ENCODE data around the gene MIEF1.

Gene MIEF1

DNA sequence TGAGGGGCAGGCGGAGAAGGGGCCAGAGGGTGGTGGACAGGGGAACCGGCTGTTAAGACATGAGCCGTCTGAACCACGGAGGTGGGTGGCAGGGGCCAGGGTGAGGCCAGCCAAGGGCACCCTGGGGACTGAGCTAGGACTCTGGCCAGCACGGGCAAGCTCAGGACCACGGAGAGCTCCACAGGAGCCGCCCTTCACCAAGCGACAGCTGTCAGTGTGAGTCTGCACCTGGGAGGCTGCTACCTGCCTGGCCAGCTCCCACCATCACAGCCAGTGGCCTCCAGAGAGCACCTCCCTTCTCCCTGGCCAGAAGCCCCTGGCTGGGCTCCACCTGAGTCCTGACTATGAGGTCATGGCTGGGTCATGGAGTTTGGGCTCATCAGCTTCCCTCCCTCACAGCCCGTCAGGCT is 23.6 kb upstream of the MIEF1 start:
- ChIA-PET CTCF (no interaction called here), POLR2A (interaction anchor here (1.0 to 1.5 kb wide), 4 partner anchors 11 to 159 kb away, joined by 3 to 6 read pairs (median 4); partner anchors contain the start of genes ATF4 and RPL3)
- DNase-seq (ENCODE audit: extremely low spot score) = no peak
- TF ChIP-seq ZNF384 (IDR thresholded peaks at IDR 0.05) = no peak

- ChIA-PET CTCF (no interaction called here), POLR2A (interaction anchor here (1.0 to 1.5 kb wide), 3 partner anchors 11 to 160 kb away, joined by 3 to 6 read pairs (median 4); partner anchors contain the start of genes ATF4 and RPL3)
- DNase-seq (ENCODE audit: extremely low spot score) = no peak
- TF ChIP-seq FOXM1 (IDR thresholded peaks at IDR 0.05; ENCODE audit: borderline replicate concordance) (no peak), BHLHE40 (IDR thresholded peaks at IDR 0.05; ENCODE audit: borderline replicate concordance) (no peak), ELF4 (IDR thresholded peaks at IDR 0.05) (no peak), ARNT (IDR thresholded peaks at IDR 0.05) (no peak), FOXA1 (IDR thresholded peaks at IDR 0.05) (no peak), HDGF (IDR thresholded peaks at IDR 0.05; ENCODE audit: borderline replicate concordance) (no peak), NFRKB (IDR thresholded peaks at IDR 0.05) (no peak)
These were observed 22.8 kb upstream of the MIEF1 start for GRCh38 chr22:39479254-39479653.

DNA sequence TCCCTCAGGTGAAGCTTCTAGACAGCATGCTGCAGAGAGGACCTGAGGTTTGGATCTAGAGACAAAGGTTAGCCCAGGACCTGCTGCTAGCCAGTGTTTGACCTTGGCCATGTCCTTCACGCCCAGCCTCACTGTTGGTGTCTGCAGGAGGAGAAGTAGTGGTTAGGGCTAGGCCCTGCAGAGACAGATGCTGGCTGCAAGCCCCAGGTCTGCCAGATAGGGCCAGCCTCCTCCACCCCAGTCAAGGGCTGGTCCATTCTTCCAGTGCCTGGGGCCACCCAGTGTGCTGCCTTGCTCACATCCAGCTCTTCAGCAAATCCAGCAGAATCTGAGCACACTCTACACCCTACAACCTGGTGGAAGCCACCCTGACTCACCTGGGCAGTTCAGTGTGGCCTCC is 21.5 kb upstream of the MIEF1 start:
- ChIA-PET POLR2A (interaction anchor here (0.7 kb wide), 2 partner anchors 10 to 40 kb away, joined by 3 read pairs; partner anchors contain the start of gene ATF4), CTCF (no interaction called here)
- TF ChIP-seq TARDBP (IDR thresholded peaks at IDR 0.05) = no peak
- no peak for DNase-seq (ENCODE audit: extremely low spot score)

DNA sequence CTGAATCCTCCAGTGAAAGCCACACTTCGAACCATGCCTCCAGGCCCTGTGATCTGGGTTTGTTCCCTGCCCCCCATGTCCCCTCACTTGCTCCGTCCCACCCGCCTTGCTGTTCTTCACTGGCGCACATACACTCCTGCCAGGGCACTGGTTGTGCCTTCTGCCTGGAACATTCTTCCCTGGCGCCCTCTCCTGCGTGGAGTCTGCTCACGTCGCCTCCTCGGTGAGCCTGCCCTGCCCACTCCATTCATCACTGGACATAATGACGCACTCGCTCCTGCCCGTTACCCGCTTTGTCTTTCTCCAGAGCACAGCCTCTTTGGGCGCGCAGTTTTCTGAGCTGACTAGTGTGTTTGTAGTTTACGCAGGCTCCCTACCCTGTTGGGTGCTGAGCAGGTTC is 21.0 kb upstream of the MIEF1 start:
- TF ChIP-seq FOXK2 (IDR thresholded peaks at IDR 0.05) (no peak), TARDBP (IDR thresholded peaks at IDR 0.05) (no peak), NFRKB (IDR thresholded peaks at IDR 0.05) (no peak), ARNT (IDR thresholded peaks at IDR 0.05) (no peak), CTBP1 (IDR thresholded peaks at IDR 0.05; ENCODE audit: borderline replicate concordance) (no peak), HDGF (IDR thresholded peaks at IDR 0.05; ENCODE audit: borderline replicate concordance) (no peak), L3MBTL2 (conservative IDR thresholded peaks at IDR 0.05) (no peak), SP1 (IDR thresholded peaks at IDR 0.05) (no peak), LEF1 (IDR thresholded peaks at IDR 0.05; ENCODE audit: borderline replicate concordance) (no peak)
- POLR2A ChIA-PET = interaction anchor here (1.1 to 1.2 kb wide), 2 partner anchors 9 to 21 kb away, joined by 3 read pairs; partner anchors contain the start of gene MIEF1
- CTCF ChIA-PET = no interaction called here
- no peak for DNase-seq (ENCODE audit: extremely low spot score)

- CTCF ChIA-PET = interaction anchor here (0.6 kb wide), 1 partner anchor 1328 kb away, joined by 4 read pairs; no protein-coding TSS in a partner anchor
- no peak for TF ChIP-seq L3MBTL2 (conservative IDR thresholded peaks at IDR 0.05)
- POLR2A ChIA-PET = interaction anchor here (1.1 to 1.2 kb wide), 2 partner anchors 9 to 21 kb away, joined by 3 read pairs; partner anchors contain the start of gene MIEF1
- no peak for DNase-seq (ENCODE audit: extremely low spot score)
These were observed 20.5 kb upstream of the MIEF1 start for GRCh38 chr22:39481595-39481994.

- ChIA-PET POLR2A (interaction anchor here (0.6 to 1.7 kb wide), 6 partner anchors 15 to 163 kb away, joined by 3 to 10 read pairs (median 4); partner anchors contain the start of genes ATF4, MIEF1 and RPL3), CTCF (interaction anchor here (1.6 kb wide), 1 partner anchor 46 kb away, joined by 4 read pairs; no protein-coding TSS in a partner anchor)
These were observed 19.3 kb upstream of the MIEF1 start for GRCh38 chr22:39482768-39483167.

GRCh38 chr22:39486951-39487825 is 14.9 kb upstream of the MIEF1 start:
- POLR2A ChIA-PET = interaction anchor here (1.1 kb wide), 1 partner anchor 33 kb away, joined by 3 read pairs; the partner anchor contains the start of gene ATF4
- TF ChIP-seq BHLHE40 (IDR thresholded peaks at IDR 0.05; ENCODE audit: borderline replicate concordance) (no peak), PKNOX1 (IDR thresholded peaks at IDR 0.05) (no peak), FOXA1 (IDR thresholded peaks at IDR 0.05) (no peak), TARDBP (IDR thresholded peaks at IDR 0.05) (no peak)
- CTCF ChIA-PET = no interaction called here
- no peak for DNase-seq (ENCODE audit: extremely low spot score)

More at GRCh38 chr22:39482768-39483167, 19.3 kb upstream of the MIEF1 start:
- TF ChIP-seq BHLHE40 (IDR thresholded peaks at IDR 0.05; ENCODE audit: borderline replicate concordance) = no peak
- TF ChIP-seq FOXM1 (IDR thresholded peaks at IDR 0.05; ENCODE audit: borderline replicate concordance) = no peak
- no peak for TF ChIP-seq PKNOX1 (IDR thresholded peaks at IDR 0.05)
- no peak for TF ChIP-seq ARNT (IDR thresholded peaks at IDR 0.05)
- no peak for TF ChIP-seq ZNF384 (IDR thresholded peaks at IDR 0.05)
- no peak for TF ChIP-seq FOXA1 (IDR thresholded peaks at IDR 0.05)
- TF ChIP-seq L3MBTL2 (conservative IDR thresholded peaks at IDR 0.05) = no peak
- TF ChIP-seq NFRKB (IDR thresholded peaks at IDR 0.05) = no peak
- TF ChIP-seq SUZ12 (IDR thresholded peaks at IDR 0.05) = no peak
- TF ChIP-seq SP1 (IDR thresholded peaks at IDR 0.05) = no peak
- no peak for TF ChIP-seq FOXK2 (IDR thresholded peaks at IDR 0.05)
- no peak for TF ChIP-seq HDGF (IDR thresholded peaks at IDR 0.05; ENCODE audit: borderline replicate concordance)
- TF ChIP-seq CTBP1 (IDR thresholded peaks at IDR 0.05; ENCODE audit: borderline replicate concordance) = no peak
- no peak for TF ChIP-seq TARDBP (IDR thresholded peaks at IDR 0.05)
- no peak for TF ChIP-seq LEF1 (IDR thresholded peaks at IDR 0.05; ENCODE audit: borderline replicate concordance)
- no peak for TF ChIP-seq ELF4 (IDR thresholded peaks at IDR 0.05)
- DNase-seq (ENCODE audit: extremely low spot score) = no peak
